ENCODE measurements around the gene VWA3B. TPM values are rescaled to one million over a fixed set of nuclear protein-coding genes. Genes with fewer than 3 reads are reported as not detected.
"Not testable (repeated sequence)": the region's sequence is repeated elsewhere in the genome, so short reads cannot be mapped to it uniquely, and the experiment has no call there.

VWA3B gene
- total RNA-seq, 2 donors from 2014 or later = not detected

- peaks cover 0 to 9% of the 10 kb centered on the region in 2 donors for H3K9me3 Mint-ChIP-seq
- H3K27ac Mint-ChIP-seq = no peak overlapping the region
- H3K36me3 Mint-ChIP-seq = peaks cover 5 to 8% of the 10 kb centered on the region in 2 donors
- ATAC-seq (no peak), DNase-seq (ENCODE audit: low spot score in 2 of 2) (no peak)
Measured at GRCh38 chr2:98070081-98070480, 16.9 kb upstream of the VWA3B start.

GRCh38 chr2:98072442-98072841 is 14.5 kb upstream of the VWA3B start:
- no peak for ATAC-seq
- no peak overlapping the region for H3K27ac Mint-ChIP-seq
- peaks cover 0 to 9% of the 10 kb centered on the region in 2 donors for H3K9me3 Mint-ChIP-seq

GRCh38 chr2:98078701-98079100 is 8.3 kb upstream of the VWA3B start:
- Mint-ChIP-seq H3K9me3 (peaks cover 11 to 18% of the 10 kb centered on the region in 2 donors), H3K36me3 (peaks cover 8 to 11% of the 10 kb centered on the region in 2 donors), H3K27ac (no peak overlapping the region)
- DNase-seq (ENCODE audit: low spot score in 2 of 2) (no peak), ATAC-seq (no peak)

More at GRCh38 chr2:98072442-98072841, 14.5 kb upstream of the VWA3B start:
- no peak for DNase-seq (ENCODE audit: low spot score in 2 of 2)
- H3K36me3 Mint-ChIP-seq = peaks cover 5 to 8% of the 10 kb centered on the region in 2 donors

DNA sequence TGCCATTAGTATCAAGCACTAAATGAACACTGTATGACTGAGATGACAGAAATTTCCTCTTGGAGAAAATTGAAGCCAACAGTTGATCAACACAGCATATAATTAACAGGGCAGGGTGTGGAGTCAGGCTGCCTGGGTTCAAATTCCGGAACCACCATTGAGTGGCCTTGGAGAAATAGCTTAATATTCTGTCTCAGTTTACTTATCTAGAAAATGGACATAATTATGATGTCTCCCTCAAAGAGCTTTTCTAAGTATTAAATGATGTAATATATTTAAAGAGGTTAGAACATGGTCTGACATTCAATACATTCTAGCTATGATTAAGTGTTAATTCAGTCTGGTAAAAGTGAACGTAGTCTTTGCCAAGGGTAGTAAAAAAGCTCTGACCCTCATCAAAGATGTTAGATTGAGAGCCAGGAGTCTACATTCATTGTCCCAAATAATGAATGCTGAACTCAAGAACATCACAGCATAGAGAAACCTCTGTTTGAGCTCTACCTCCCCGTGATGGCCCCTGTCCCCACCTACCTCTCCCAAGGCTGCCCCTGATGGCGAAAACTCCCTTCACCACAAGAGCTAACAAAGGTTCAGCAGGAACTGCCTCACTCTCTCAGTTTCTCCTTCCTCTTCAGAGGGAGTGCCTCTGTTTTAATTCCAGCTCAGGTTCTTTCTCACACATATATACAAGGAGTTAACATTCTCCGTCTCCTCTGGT is 2.7 kb upstream of the VWA3B start:
- ATAC-seq (no peak), DNase-seq (ENCODE audit: low spot score in 2 of 2) (no peak)
- Mint-ChIP-seq H3K9me3 (peaks cover 0 to 8% of the 10 kb centered on the region in 2 donors), H3K36me3 (peaks cover 0 to 11% of the 10 kb centered on the region in 2 donors), H3K27ac (no peak overlapping the region)

DNA sequence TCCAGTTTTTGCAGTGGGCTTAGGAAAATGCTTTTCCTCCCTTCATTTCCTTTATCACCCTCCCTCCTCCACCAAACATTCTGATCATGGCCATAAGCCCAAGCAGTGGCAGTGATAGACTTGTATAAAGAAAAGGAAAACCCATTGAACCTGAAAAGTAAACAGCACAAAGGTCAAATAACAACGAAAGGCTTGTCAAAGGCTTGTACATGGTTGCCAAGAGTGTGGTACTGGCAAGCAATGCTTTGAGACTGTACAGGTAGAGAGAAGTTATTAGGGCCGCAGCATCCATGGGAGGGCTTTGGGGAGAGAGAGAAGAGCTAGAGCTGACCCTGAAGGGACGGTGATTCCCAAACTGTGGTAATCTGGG is 2.1 kb upstream of the VWA3B start:
- DNase-seq (ENCODE audit: low spot score in 2 of 2) (no peak), ATAC-seq (no peak)
- Mint-ChIP-seq H3K9me3 (peaks cover 0 to 8% of the 10 kb centered on the region in 2 donors), H3K36me3 (peaks cover 0 to 11% of the 10 kb centered on the region in 2 donors), H3K27ac (no peak overlapping the region)

GRCh38 chr2:98085649-98086048 is 1.3 kb upstream of the VWA3B start:
- DNase-seq (ENCODE audit: low spot score in 2 of 2) (no peak), ATAC-seq (no peak)
- peaks cover 0 to 8% of the 10 kb centered on the region in 2 donors for H3K9me3 Mint-ChIP-seq

GRCh38 chr2:98087447-98088020 is 567 bp downstream of the VWA3B start:
- peaks cover 0 to 8% of the 10 kb centered on the region in 2 donors for H3K9me3 Mint-ChIP-seq
- no peak for DNase-seq (ENCODE audit: low spot score in 2 of 2)
- no peak overlapping the region for H3K27ac Mint-ChIP-seq
- peaks cover 0 to 11% of the 10 kb centered on the region in 2 donors for H3K36me3 Mint-ChIP-seq
- ATAC-seq = peak in 1 of 2 donors; percentile 30

More at GRCh38 chr2:98085649-98086048, 1.3 kb upstream of the VWA3B start:
- H3K27ac Mint-ChIP-seq = no peak overlapping the region
- H3K36me3 Mint-ChIP-seq = peaks cover 0 to 11% of the 10 kb centered on the region in 2 donors

GRCh38 chr2:98088261-98088660 is 1.3 kb downstream of the VWA3B start:
- peaks cover 0 to 11% of the 10 kb centered on the region in 2 donors for H3K36me3 Mint-ChIP-seq
- no peak overlapping the region for H3K27ac Mint-ChIP-seq
- no peak for ATAC-seq
- H3K9me3 Mint-ChIP-seq = peaks cover 0 to 8% of the 10 kb centered on the region in 2 donors
- no peak for DNase-seq (ENCODE audit: low spot score in 2 of 2)

GRCh38 chr2:98089941-98090340 is 3.0 kb downstream of the VWA3B start:
- DNase-seq (ENCODE audit: low spot score in 2 of 2) = no peak
- Mint-ChIP-seq H3K27ac (no peak overlapping the region), H3K36me3 (peaks cover 0 to 11% of the 10 kb centered on the region in 2 donors), H3K9me3 (peaks cover 0 to 8% of the 10 kb centered on the region in 2 donors)
- ATAC-seq = no peak

GRCh38 chr2:98090951-98091350 is 4.0 kb downstream of the VWA3B start:
- Mint-ChIP-seq H3K9me3 (peaks cover 2 to 8% of the 10 kb centered on the region in 2 donors), H3K27ac (no peak overlapping the region)
- ATAC-seq = no peak

DNA sequence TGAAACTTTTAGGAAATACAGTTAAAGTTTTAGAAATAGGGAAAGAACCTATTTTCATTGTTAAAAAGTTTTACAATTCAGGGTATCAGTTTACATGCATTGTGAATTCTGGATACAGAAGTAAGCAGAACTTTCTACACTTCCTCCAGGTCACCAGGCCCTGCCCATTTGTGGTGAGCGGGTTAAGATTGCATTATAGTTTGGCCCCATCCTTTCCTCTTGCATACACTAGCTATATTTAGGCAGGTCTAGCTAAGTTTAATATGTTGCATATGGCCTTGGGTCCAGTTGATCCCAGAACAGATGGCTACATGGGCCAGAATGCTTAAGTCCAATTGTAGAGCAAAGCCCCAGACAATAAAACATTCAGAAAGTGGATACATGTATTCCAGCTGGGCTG is 4.8 kb downstream of the VWA3B start:
- no peak for DNase-seq (ENCODE audit: low spot score in 2 of 2)
- H3K36me3 Mint-ChIP-seq = peaks cover 0 to 11% of the 10 kb centered on the region in 2 donors
- no peak for ATAC-seq
- H3K27ac Mint-ChIP-seq = no peak overlapping the region
- H3K9me3 Mint-ChIP-seq = peaks cover 4 to 12% of the 10 kb centered on the region in 2 donors

More at GRCh38 chr2:98090951-98091350, 4.0 kb downstream of the VWA3B start:
- peaks cover 0 to 11% of the 10 kb centered on the region in 2 donors for H3K36me3 Mint-ChIP-seq
- no peak for DNase-seq (ENCODE audit: low spot score in 2 of 2)

GRCh38 chr2:98093146-98093545 is 6.2 kb downstream of the VWA3B start:
- peaks cover 3 to 6% of the 10 kb centered on the region in 2 donors for H3K36me3 Mint-ChIP-seq
- ATAC-seq (no peak), DNase-seq (ENCODE audit: low spot score in 2 of 2) (no peak)
- H3K27ac Mint-ChIP-seq = no peak overlapping the region
- H3K9me3 Mint-ChIP-seq = peaks cover 12 to 14% of the 10 kb centered on the region in 2 donors

- ATAC-seq (no peak), DNase-seq (ENCODE audit: low spot score in 2 of 2) (no peak)
- H3K9me3 Mint-ChIP-seq = peaks cover 11 to 14% of the 10 kb centered on the region in 2 donors
- peaks cover 0 to 6% of the 10 kb centered on the region in 2 donors for H3K36me3 Mint-ChIP-seq
- no peak overlapping the region for H3K27ac Mint-ChIP-seq
Measured at GRCh38 chr2:98093611-98094010, 6.6 kb downstream of the VWA3B start.

- peaks cover 0 to 20% of the 10 kb centered on the region in 2 donors for H3K36me3 Mint-ChIP-seq
- H3K9me3 Mint-ChIP-seq = peaks cover 19% of the 10 kb centered on the region in 2 donors
Measured at GRCh38 chr2:98099939-98100743, 13.2 kb downstream of the VWA3B start.

DNA sequence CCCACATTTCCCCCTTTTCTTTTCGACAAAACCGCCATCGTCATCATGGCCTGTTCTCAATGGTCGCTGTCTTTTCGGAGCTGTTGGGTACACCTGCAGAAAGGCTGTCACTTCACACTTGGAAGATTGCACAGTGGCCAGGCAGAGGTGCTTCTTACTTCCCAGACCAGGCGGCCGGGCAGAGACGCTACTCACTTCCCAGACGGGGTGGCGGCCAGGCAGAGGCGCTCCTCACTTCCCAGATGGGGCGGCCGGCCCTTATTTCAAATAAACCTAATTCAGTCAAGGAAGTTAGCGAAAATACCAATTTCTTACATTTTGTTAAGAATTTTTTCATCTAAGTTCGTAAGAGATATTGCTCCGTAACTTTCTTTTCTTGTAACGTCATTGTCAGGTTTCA is 15.3 kb downstream of the VWA3B start:
- H3K36me3 Mint-ChIP-seq = peaks cover 0 to 18% of the 10 kb centered on the region in 2 donors
- peaks cover 13 to 18% of the 10 kb centered on the region in 2 donors for H3K9me3 Mint-ChIP-seq
- not testable (repeated sequence) for ATAC-seq; H3K27ac Mint-ChIP-seq; DNase-seq (ENCODE audit: low spot score in 2 of 2)

More at GRCh38 chr2:98099939-98100743, 13.2 kb downstream of the VWA3B start:
- ATAC-seq (no peak), DNase-seq (ENCODE audit: low spot score in 2 of 2) (no peak)
- no peak overlapping the region for H3K27ac Mint-ChIP-seq

- no peak for ATAC-seq
- peaks cover 7 to 17% of the 10 kb centered on the region in 2 donors for H3K9me3 Mint-ChIP-seq
Measured at GRCh38 chr2:98102878-98103277, 15.9 kb downstream of the VWA3B start.

DNA sequence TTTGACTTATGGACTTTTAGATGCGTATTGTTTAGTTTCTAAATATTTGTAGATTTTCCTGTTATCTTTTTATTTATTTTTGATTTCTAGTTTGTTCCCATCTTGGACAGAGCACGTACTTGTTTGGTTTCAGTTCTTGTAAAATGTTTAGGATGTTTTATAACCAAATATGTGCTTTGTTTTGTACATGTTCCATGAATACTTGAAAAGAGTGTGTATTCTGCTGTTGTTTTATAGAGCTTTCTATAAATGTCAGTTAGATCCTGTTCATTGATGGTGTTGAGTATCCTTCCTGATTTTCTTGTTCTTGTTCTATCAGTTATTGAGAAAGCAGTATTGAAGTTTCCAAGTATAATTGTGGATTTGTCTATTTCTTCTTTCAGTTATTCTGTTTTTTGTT is 21.1 kb downstream of the VWA3B start:
- Mint-ChIP-seq H3K27ac (no peak overlapping the region), H3K36me3 (peaks cover 6 to 12% of the 10 kb centered on the region in 2 donors), H3K9me3 (peaks cover 4 to 15% of the 10 kb centered on the region in 2 donors)
- no peak for DNase-seq (ENCODE audit: low spot score in 2 of 2)
- ATAC-seq = no peak

More at GRCh38 chr2:98102878-98103277, 15.9 kb downstream of the VWA3B start:
- DNase-seq (ENCODE audit: low spot score in 2 of 2) = no peak
- H3K27ac Mint-ChIP-seq = no peak overlapping the region
- peaks cover 0 to 14% of the 10 kb centered on the region in 2 donors for H3K36me3 Mint-ChIP-seq

Measured in activated naive CD4-positive, alpha-beta T cell treated with anti-CD3 and anti-CD28 coated beads, Interleukin-2, amount 50 U/mL, for 72 hours (primary cell).